IPS-15b (cell line): ENCODE results near the gene RXFP4.

ENCODE experiments used
- H3K27me3 ChIP-seq: one replicate; pipeline ENCODE4 v1.6.1; 2013; ENCODE audit warnings: low read length; ENCODE audit not compliant: control insufficient read depth, insufficient read depth
- H3K36me3 ChIP-seq: one replicate; pipeline ENCODE4 v1.6.1; 2013; ENCODE audit warnings: low read length; ENCODE audit not compliant: control insufficient read depth, insufficient read depth
- H3K4me1 ChIP-seq: one replicate; pipeline ENCODE4 v1.6.1; 2013; ENCODE audit warnings: mild to moderate bottlenecking, low read length; ENCODE audit not compliant: control insufficient read depth, insufficient read depth
- H3K4me3 ChIP-seq: one replicate; pipeline ENCODE4 v1.5.1; 2013; ENCODE audit warnings: low read depth, low read length
- H3K9ac ChIP-seq: one replicate; pipeline ENCODE4 v1.6.1; 2013; ENCODE audit warnings: low read depth, mild to moderate bottlenecking, low read length
- H3K9me3 ChIP-seq: one replicate; pipeline ENCODE4 v1.6.1; 2013; ENCODE audit warnings: mild to moderate bottlenecking, low read length; ENCODE audit not compliant: control insufficient read depth, insufficient read depth

RXFP4 gene

DNA sequence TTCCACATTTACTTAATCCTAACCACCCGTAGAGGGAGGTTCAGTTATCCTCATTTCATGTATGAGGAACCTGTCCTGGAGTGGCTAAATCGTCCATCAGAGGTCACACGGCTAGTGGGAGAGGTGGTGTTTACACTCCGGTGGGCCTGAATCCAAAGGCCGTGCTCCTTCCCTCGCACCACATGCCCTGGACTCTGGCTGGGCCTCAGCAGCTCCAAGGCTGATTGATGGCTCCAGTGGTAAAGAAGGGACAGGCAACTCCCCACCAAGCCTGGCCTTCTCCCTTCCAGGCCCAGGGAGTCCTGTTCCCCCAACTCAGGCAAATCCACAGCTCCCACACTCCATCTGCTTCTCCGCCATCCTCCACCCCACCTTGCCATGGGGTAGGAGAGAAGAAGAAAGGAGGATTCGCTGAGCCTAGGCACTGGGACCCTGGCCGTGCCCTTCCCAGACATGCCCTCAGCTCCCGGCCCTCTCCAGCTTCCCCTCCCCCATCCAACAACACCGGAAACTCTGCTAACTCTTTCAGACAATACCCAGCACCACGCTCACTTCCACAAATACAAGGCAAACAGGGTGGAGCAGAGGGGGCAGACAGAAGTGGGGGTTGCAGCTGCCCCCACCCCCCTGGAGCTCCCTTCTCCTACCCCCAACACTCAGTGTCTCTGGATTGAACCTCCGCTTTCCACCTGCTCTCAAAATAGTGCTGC is 26.1 kb downstream of the RXFP4 start:
- Histone ChIP-seq H3K4me1 (peaks cover 26% of the 10 kb centered on the region), H3K9me3 (no peaks in the 10 kb centered on the region), H3K36me3 (peaks cover 55% of the 10 kb centered on the region), H3K9ac (peak overlapping the region; percentile 60), H3K27me3 (no peaks in the 10 kb centered on the region), H3K4me3 (no peak overlapping the region)

DNA sequence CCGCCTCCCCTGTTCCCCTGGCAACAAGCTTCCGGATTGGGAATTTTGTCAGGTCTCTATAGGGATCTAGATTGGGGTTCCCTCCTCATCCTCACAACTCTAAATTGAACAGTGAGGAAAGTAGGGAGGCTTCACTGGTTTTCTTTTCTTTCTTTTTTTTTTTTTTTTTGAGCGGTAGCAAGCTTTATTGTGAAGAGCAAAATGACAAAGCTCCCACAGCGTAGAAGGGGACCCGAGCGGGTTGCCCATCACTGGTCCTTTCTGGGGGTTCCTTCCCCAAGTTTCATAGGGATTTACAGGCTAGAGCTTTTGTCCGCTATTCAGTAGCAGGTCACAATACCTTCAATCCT is 26.6 kb downstream of the RXFP4 start:
- Histone ChIP-seq H3K36me3 (peaks cover 50% of the 10 kb centered on the region), H3K9ac (peak overlapping the region; percentile 54), H3K4me3 (no peak overlapping the region), H3K4me1 (peaks cover 26% of the 10 kb centered on the region), H3K9me3 (no peaks in the 10 kb centered on the region), H3K27me3 (no peaks in the 10 kb centered on the region)

DNA sequence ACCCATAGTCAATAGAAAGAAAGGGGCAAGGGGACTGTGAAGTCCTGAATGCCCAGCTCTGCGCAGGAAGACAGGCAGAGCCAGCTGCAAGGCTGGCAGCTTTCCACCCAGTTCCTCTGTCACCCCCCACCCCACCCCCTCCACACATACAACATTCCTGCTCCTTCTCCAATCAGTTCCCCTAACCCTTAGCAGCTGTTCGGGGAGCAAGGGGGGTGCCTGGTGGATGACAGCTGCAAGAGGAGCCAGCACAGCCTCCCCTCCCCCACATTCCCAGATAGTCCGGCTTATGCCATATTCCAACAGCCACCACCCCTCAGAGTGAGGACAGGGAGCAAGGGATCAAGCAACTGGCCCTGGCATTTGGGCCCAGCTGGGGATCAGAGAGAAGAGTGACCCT is 27.2 kb downstream of the RXFP4 start:
- Histone ChIP-seq H3K36me3 (peaks cover 49% of the 10 kb centered on the region), H3K27me3 (no peaks in the 10 kb centered on the region), H3K4me3 (no peak overlapping the region), H3K9ac (no peak overlapping the region), H3K9me3 (no peaks in the 10 kb centered on the region), H3K4me1 (peaks cover 26% of the 10 kb centered on the region)

GRCh38 chr1:155969377-155969791 is 27.9 kb downstream of the RXFP4 start:
- no peaks in the 10 kb centered on the region for H3K27me3 ChIP-seq
- no peaks in the 10 kb centered on the region for H3K9me3 ChIP-seq
- H3K4me3 ChIP-seq = no peak overlapping the region
- H3K9ac ChIP-seq = no peak overlapping the region
- H3K4me1 ChIP-seq = peaks cover 30% of the 10 kb centered on the region
- H3K36me3 ChIP-seq = peaks cover 46% of the 10 kb centered on the region

GRCh38 chr1:155970531-155971167 is 29.2 kb downstream of the RXFP4 start:
- Histone ChIP-seq H3K27me3 (no peaks in the 10 kb centered on the region), H3K4me3 (no peak overlapping the region), H3K9me3 (no peaks in the 10 kb centered on the region), H3K4me1 (peaks cover 41% of the 10 kb centered on the region), H3K9ac (peak overlapping the region; percentile 47), H3K36me3 (peaks cover 36% of the 10 kb centered on the region)

DNA sequence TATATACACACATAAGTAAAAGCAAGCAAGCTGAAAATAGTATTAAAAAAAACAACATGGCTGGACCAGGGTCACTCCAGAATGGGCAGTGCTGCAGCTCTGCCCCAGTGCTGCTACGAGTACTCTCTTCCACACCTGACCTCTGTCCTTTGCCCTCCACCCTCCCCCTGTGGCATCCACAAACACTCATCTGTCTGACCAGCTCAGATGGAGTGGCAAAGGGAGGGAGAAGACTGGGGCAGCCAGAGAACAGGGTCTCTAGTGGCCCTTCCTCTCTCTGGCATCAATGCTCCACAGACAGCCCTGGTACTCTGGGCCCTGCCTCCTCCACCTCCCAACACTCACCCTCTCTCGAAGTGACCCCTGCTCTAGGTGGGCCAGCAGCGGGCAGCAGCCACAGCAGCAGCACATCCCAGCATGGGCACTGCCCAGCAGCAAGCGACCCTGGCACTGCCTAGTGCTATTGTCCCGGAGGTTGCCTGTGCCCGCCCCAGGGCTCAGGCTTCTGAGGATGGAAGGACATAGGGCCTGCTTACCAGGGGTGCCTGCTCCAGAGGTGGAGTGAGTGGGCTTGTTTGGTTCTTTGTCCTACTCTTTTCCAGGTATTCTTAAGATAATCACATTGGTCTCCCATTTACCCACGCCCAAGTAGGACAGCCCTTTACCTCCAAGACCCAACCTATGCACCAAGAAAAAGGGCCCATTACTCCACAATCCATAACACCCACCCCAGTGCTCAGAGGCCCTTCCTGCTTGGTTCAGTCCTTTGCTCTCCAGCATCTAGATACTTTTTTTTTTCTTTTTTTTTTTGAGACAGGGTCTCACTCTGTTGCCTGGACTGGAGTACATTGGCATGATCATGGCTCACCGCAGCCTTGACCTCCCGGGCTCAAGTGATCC is 30.7 kb downstream of the RXFP4 start:
- peaks cover 44% of the 10 kb centered on the region for H3K4me1 ChIP-seq
- no peak overlapping the region for H3K4me3 ChIP-seq
- H3K36me3 ChIP-seq = peaks cover 21% of the 10 kb centered on the region
- no peaks in the 10 kb centered on the region for H3K9me3 ChIP-seq
- H3K27me3 ChIP-seq = no peaks in the 10 kb centered on the region
- H3K9ac ChIP-seq = no peak overlapping the region

DNA sequence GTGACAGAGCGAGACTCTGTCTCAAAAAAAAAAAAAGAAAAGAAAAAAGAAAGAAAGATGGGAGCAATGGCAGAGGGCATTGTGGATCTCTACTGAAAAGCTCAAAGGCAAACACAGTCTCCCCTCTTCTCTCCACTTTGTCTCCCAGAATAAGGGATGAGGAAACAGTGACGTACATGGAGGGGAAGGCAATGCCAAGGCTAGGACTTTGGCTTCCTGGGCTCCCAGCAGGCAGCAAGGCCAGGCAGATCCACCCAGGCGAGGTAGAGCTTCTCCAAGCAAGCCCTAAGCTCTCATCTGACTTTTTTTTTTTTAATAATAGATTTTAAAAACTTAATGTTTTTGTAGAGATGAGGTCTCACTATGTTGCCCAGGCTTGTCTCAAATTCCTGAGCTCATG is 32.3 kb downstream of the RXFP4 start:
- Histone ChIP-seq H3K4me3 (no peak overlapping the region), H3K36me3 (peaks cover 14% of the 10 kb centered on the region), H3K9me3 (no peaks in the 10 kb centered on the region), H3K4me1 (peaks cover 32% of the 10 kb centered on the region), H3K27me3 (no peaks in the 10 kb centered on the region), H3K9ac (no peak overlapping the region)

DNA sequence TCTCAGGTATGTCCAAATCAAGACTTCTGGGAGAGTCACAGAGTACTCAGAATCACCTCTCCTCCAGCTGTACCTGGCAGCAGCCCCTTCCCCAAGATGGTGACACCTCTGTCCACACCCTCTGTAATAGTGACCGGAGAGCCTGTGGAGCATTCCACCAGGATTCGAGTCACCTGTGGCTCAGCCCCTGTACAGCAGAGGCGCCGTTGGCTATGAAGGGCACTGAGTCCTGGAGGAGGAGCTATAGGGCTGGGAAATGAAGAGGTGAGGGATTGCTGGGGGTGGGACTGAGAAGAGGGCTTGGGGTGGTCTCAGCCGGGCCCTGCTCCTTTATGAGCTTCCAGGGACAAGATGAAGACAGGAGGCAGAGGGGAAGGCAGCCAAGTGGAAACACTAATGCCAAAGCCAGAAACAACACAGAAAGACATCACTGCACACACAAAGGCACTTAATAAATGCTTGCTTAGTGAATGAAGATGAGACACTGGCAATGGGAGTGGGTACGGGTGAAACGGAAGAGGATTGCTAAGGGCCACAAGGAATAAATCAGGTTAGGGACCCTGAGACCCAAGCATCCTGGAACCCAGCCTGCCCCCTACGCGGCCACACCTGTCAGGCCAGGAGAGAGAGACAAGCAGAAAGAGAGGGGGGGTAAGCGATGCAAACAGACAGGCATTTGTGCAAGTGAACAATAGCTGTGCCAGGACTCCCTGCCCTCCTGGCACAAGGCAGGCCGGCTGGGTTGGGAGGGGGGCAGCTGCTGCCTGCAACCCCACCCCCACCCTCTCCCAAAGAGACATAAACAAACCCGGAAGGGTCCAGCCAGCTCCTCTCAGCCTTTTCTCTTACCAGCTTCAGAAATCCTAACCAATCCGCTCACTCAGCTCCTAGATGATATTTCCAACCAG is 33.0 kb downstream of the RXFP4 start:
- H3K4me1 ChIP-seq = peaks cover 33% of the 10 kb centered on the region
- H3K27me3 ChIP-seq = no peaks in the 10 kb centered on the region
- peaks cover 8% of the 10 kb centered on the region for H3K36me3 ChIP-seq
- no peaks in the 10 kb centered on the region for H3K9me3 ChIP-seq
- H3K4me3 ChIP-seq = no peak overlapping the region
- H3K9ac ChIP-seq = no peak overlapping the region

- Histone ChIP-seq H3K4me1 (peaks cover 37% of the 10 kb centered on the region), H3K27me3 (no peaks in the 10 kb centered on the region), H3K9me3 (no peaks in the 10 kb centered on the region), H3K36me3 (peaks cover 4% of the 10 kb centered on the region), H3K9ac (no peak overlapping the region), H3K4me3 (peak overlapping the region; percentile 89)
Measured at GRCh38 chr1:155975375-155976061, 34.1 kb downstream of the RXFP4 start.

- no peaks in the 10 kb centered on the region for H3K36me3 ChIP-seq
Measured at GRCh38 chr1:155976062-155976912, 34.8 kb downstream of the RXFP4 start.

More at GRCh38 chr1:155976062-155976912, 34.8 kb downstream of the RXFP4 start:
- H3K4me1 ChIP-seq = peaks cover 34% of the 10 kb centered on the region
- H3K4me3 ChIP-seq = peak overlapping the region; percentile 89
- H3K27me3 ChIP-seq = no peaks in the 10 kb centered on the region
- no peaks in the 10 kb centered on the region for H3K9me3 ChIP-seq
- H3K9ac ChIP-seq = no peak overlapping the region
